GM19455 (cell line): ENCODE data around the gene ZIK1.

Experiments used
- ATAC-seq: cut with Tn5 transposase; IDR thresholded peaks from one replicate; pipeline ENCODE4 v1.9.1; 2021; ENCODE audit not compliant: unreplicated experiment

ZIK1 gene

DNA sequence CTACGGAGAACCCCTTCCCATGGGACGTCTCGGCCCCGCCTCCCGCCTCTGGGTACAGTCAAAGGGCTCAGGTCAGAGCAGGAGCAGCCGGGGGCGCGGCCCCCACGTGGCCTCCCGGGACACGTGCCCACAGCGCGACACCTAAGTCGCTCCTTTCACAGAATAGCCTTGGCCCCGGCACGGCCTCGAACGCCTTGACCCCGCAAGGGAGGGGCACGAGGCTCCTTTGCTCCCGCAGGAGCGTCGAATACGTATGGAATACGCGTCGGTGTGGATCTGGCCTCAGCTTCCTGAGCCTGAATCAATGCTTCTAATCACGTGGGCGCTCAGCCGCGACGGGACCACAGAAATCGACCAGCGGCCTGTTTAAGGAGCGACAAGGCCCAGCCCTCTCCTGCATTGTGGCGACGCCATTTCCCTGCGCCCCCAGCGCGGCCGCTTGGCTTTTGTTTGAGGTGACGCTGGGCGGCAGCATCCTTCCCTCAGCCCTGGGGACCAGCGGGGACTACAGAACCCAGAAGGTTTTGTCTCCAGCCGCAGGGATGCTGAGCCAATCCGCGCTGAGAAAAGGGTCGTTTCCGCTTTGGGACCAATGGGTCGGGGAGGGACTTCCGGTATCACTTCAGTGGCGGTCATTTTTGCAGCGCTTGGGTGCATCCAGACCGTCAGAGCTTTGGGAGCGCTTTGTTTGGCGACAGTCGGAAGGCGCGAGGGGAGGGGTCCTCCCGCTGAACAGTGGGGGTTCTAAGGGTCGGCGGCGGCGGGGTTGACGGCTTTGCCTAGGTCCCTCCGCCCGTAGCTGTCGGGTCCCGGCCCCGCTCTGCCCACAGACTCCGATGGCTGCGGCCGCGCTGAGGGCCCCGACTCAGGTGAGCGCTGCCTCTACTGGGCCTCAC, at the start of gene ZIK1:
Gene ZIK1, plus strand, starts transcription at position 625 of the 896 bp plus-strand sequence. Its CDS starts 212 bp downstream, at position 837.
- no peak for ATAC-seq

DNA sequence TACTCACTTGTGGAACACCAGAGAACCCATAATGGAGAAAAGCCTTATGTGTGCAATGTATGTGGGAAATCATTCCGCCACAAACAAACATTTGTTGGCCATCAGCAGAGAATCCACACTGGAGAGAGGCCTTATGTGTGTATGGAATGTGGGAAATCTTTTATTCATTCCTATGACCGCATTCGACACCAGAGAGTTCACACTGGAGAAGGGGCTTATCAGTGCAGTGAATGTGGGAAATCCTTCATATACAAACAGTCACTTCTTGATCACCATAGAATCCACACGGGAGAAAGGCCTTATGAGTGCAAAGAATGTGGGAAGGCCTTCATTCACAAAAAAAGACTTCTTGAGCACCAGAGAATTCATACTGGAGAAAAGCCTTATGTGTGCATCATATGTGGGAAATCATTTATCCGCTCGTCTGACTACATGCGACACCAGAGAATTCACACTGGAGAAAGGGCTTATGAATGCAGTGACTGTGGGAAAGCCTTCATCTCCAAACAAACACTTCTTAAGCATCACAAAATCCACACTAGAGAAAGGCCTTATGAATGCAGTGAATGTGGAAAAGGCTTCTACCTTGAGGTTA, 45.9 kb upstream of the ZIK1 start:
- no peak for ATAC-seq

DNA sequence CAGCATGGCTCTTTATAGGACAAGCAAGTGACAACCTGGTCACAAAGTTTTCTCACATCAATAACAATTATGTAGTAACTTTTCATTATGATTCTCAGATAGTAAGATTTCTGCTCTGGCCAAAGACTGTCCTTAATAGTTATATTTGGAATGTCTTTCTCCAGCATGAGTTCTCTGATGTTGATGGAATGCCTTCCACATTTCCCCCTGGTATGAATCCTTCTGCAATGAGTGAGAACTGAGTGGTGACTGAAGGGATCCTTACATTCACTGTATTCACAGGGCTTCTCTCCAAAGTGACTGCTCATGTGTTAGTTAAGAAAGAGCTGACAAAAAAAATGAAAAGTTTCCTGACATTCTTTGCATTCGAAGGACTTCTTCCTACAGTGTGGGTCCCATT, 37.4 kb upstream of the ZIK1 start:
- no peak for ATAC-seq

GRCh38 chr19:57552432-57552831, 31.5 kb upstream of the ZIK1 start:
- ATAC-seq: no peak

DNA sequence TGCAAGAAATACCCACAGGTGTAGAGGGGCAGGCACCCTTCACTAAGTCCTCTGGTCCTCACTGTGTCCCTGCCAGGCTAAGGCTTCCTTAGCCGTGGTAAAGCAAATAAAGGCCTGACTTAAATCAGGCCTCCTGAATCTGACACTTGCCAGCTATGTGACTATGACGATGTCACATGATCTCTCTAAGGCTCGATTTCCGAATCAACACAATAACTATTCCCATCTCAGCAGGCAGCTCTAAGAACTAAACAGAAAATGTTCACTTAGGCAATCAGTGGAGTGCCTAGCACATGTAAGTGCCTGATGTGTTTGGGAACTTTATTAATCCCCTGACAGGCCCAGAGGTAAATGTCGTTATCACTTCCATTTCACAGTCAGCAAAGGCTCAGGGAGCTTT, 26.3 kb upstream of the ZIK1 start:
- ATAC-seq: no peak

- no peak for ATAC-seq
Observed at GRCh38 chr19:57558525-57558924, 25.4 kb upstream of the ZIK1 start.

GRCh38 chr19:57559008-57559403, 24.9 kb upstream of the ZIK1 start:
- ATAC-seq: peak; percentile 37

DNA sequence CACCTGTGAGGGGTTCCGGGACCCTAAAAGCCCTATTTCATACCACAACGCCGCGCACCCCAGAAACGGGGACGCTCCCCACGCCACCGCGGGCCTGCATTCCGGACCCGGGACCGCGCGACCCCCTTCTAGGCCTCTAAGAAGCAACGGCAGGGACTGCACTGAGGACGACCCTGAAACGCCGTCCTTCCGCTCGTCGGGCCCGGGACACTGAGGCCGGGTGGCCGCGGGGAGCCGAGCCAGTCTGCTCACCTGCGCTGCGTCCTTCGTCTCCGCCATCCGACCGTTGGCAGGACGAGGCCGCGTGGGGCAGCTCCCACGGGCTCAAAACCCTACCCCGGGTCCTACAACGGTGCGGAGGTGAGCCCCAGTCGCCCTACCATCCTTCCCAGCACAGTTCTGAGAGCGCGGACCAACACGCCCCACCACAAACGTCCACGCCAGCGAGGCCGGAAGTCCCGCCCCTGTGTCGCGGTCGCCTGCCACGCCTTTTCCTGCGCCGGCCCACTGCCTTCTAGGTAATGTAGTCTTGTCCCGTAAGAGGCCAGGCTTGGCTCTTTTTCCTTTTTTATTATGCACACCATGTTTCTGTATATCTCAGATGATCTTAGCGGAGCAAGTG, 24.4 kb upstream of the ZIK1 start, which contains the start of gene ZNF550:
Gene ZNF550, minus strand, starts transcription at position 460 of the 622 bp plus-strand sequence. Its CDS starts 181 bp downstream, at position 279.
- peak; percentile 82 for ATAC-seq

DNA sequence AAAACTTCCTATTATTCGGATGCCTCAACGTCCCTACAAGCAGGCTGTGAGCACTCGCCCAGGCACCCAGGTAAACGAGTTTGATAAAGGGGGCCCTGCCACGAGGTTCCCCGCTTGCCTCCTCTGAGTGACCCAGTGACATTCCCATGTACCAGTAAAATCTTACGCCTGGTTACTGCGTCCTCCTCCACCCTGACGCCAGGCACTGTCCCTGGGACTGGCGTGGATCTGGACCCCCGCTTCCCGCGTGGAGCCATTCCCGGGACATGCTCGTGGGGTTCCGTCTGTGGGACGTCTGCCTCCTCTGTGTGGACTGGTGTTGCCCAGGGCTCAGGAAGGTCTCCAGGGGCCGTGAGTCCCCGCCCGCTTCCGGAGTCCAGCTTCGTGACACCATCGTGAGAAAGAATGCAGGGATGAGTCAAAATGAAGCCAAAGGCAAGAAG, 23.9 kb upstream of the ZIK1 start:
- no peak for ATAC-seq

GRCh38 chr19:57563547-57563946, 20.4 kb upstream of the ZIK1 start:
- no peak for ATAC-seq

- no peak for ATAC-seq
Observed at GRCh38 chr19:57566396-57567265, 17.3 kb upstream of the ZIK1 start.

DNA sequence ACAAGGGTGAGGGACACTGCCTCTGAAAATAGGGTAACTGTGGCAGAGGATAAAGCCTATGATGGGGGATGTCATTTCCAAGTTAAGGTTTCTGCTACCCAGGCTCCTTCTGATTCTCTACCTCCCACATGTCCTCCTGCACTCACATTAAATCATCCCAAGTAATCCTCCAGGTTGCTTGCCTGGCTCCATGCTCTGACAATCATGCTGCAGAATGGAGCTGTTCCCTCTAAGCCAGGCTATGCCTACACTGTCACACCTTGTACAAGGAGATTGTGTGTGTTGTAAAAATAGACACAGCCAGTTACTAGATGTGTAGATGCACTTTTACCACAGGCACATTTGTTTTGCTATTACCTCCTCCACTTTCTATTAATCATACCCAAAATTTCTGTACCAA, 13.2 kb upstream of the ZIK1 start:
- no peak for ATAC-seq

DNA sequence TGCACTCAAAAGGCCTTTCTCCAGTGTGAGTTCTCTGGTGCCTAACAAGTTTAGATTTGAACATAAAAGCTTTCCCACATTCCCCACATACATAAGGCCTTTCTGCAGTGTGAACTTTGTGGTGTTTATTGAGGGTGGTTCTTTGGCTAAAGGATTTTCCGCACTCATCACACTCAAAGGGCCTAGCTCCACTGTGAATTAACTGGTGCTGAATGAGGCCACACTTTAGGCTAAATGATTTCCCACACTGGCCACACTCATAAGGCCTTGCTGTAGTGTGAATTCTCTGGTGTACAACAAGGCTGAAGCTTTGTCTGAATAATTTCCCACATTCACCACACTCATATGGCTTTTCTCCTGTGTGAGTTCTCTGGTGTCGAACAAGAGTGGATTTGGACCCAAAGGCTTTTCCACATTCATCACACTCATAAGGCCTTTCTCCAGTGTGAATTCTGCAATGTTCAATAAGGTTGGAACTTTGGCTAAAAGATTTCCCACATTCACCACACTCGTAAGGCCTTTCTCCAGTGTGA, 11.5 kb upstream of the ZIK1 start:
- ATAC-seq: no peak

DNA sequence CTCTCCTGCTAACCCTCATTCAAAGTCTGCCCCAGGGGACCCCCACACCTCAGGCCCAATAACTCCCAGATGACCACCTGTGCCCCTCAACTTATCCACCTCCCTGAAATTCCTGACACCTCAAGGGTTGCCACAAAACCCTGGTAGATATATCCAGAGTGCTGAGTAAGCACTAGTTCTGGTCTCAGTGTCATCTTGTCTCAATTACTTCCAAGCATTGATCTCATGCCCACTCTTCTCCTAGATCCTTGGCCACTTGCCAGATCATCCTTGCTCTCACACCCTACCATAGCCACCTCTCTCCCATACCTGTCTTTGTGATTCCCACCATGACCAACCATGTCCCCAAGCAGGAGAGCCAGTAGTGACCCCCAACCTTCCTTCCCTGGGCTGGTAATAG, 7.3 kb upstream of the ZIK1 start:
- ATAC-seq: no peak

DNA sequence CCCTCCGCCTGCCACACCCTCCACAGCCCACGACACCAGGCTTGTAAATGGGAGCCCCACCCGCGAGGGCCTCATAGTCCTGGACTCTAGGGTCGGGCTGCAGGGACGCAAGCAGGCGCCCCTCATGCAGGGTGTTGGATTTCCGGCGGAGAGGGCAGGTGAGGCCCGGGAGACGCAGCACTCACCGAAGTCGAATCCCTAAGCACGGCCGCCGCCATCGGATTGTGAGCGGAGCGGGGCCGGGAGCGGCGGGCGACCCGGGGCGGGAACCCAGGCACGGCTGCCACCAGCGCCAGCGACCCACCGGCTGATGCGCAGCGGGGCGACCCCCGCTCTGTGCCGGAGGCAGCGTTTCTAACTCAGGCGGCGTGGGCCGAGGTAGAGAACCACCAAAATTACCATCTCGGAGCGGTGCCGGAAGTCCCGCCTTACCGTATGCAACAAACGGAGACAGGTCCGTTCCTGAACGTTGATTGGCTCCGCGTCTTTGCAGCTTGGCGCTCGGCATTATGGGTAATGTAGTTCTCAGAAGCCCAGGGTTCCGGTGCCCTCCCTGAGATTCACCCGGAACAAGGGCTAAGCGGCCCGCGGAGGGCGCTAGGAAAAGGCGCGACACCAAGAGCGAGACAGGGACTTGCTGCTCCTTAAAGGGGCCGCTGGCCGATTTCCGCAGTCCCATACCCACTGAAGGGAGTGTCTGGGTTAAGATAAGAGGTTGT, 5.3 kb upstream of the ZIK1 start, which contains the start of gene ZNF416:
Gene ZNF416, minus strand, starts transcription at position 425 of the 719 bp plus-strand sequence. Its CDS starts 207 bp downstream, at position 218.
- ATAC-seq: peak; percentile 96

- ATAC-seq: no peak
Observed at GRCh38 chr19:57583104-57583520, 833 bp upstream of the ZIK1 start.

DNA sequence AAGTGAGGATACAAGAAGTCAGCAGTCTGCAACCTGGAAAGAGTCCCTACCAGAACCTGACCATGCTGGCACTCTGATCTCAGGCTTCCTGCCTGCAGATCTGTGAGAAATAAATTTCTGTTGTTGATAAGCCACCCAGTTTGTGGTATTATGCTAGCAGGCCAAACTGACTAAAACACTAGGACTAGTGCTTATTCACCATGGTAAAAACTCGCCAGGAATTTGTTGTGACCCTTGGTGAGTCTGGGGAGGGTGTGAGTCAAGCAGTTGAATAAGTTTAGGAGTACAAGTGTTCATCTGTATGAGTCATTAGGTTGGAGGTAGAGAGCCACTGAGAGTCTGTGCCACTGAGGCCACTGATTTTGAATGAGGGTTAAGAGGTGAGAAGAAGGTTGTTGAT, 3.6 kb downstream of the ZIK1 start:
- no peak for ATAC-seq

GRCh38 chr19:57599377-57599760, 15.4 kb downstream of the ZIK1 start:
- peak; percentile 23 for ATAC-seq

DNA sequence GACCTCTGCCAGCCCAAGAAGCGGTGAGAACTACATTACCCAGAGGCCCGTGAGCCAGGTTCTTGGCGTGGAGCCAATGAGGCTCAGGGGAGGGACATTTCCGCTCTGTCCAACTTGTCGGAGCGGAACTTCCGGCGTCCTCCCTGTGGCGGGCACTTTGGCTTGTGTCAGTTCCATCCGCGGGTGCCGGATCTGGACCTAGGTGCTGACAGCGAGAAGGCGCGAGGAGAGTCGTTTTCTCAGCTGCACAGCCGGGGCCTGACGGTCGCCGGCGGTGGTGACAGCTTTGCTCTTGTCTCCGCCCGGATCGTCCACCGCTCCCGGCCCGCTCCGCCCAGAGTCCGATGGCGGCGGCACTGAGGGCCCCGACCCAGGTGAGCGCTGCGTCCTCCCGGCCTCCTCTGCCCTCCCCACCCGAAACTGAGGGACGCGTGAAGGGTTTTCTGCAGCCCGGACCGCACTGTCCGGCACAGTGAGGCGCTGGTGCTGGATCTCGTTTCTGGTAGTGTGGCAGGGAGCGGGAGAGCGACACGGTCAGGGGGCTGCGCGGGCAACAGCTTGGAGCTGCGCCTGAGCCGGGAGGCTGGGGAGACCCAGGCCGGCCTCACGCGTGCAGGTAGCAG, 15.9 kb downstream of the ZIK1 start, which contains the start of gene ZNF530:
Gene ZNF530, plus strand, starts transcription at position 125 of the 623 bp plus-strand sequence. CDS start 4,461 bp downstream, outside the sequence.
- peak; percentile 95 for ATAC-seq
